CD4-positive, alpha-beta T cell treated with Interleukin-15 for 4 hours (primary cell): Measurements from ENCODE around the gene CYB5R3.
"Not testable (repeated sequence)": the region's sequence is repeated elsewhere in the genome, so short reads cannot be mapped to it uniquely, and the experiment has no call there.

Experiments used
- DNase-seq: peaks from one replicate; pipeline ENCODE4 v3.0.0-alpha.2; 2020; ENCODE audit warnings: low spot score

Gene CYB5R3

DNA sequence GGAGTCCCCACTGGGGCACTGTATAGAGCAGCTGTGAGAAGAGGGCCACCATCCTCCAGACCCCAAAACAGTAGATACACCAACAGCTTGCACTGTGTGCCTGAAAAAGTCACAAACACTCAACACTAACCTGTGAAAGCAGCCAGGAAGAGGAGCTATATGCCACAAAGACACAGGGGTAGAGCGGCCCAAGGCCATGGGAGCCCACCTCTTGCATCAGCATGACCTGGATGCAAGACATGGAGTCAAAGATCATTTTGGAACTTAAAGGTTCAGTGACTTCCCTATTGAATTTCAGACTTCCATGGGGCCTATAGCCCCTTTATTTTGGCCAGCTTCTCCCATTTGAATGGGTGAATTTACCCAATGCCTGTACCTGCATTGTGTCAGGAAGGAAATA lies 29.7 kb upstream of the CYB5R3 start:
- DNase-seq, result no peak

DNA sequence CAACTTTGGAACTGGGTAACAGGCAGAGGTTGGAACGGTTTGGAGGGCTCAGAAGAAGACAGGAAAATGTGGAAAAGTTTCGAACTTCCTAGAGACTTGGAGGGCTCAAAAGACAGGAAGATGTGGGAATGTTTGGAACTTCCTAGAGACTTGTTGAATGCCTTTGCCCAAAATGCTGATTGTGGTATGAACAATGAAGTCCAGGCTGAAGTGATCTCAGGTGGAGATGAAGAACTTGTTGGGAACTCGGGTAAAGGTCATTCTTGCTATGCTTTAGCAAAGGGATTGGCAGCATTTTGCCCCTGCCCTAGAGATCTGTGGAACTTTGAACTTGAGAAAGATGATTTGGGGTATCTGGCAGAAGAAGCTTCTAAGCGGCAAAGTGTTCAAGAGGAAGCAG lies 28.7 kb upstream of the CYB5R3 start:
- DNase-seq, result not testable (repeated sequence)

DNA sequence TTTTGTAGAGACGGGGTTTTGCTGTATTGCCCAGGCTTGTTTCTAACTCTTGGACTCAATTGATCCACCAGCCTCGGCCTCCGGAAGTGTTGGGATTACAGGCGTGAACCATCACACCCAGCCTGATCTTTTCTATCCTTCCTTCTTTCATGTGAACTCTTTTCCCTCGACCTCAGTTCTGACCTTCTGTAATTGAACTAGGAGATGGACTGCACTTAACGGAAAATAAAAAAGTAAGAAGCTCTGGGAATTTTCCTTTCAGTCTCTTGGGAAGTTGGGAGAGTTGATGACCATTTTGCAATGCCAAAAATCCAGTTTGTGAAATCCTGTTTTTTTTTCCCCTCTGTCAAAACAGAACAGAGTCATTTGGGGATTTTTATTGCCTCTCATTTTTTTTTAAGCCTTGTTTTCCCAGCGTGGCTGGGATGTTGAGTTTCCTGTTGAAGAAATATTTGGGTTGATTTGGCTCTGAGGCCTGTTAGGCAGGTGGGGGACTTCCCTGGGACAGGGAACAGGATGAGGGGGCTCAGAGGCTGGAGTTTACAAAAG lies 26.9 kb upstream of the CYB5R3 start:
- DNase-seq, result no peak

DNA sequence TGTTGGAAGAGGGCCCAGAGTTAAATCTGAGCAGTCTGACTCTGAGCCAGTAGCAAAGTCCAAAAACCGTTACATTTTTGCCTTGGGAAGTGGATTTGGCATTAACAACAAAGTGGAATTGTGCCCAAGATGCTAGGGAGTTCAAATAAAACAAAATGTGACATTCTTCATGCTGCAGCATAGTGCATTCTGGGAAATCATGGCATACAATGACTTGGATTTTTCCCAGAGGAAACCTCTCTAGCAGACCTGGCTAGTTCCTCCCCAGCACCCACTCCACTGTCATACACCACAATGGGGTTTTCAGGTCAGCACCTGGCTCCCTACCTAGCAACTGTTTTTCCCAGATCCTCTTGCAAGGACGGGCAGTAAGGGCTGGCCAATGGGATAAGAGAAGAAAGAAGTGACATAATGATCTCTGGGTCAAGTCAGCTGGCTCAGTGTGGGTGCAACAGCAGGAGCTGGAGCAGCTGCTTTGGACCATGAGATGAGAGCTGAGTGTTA lies 24.8 kb upstream of the CYB5R3 start:
- no peak for DNase-seq

DNA sequence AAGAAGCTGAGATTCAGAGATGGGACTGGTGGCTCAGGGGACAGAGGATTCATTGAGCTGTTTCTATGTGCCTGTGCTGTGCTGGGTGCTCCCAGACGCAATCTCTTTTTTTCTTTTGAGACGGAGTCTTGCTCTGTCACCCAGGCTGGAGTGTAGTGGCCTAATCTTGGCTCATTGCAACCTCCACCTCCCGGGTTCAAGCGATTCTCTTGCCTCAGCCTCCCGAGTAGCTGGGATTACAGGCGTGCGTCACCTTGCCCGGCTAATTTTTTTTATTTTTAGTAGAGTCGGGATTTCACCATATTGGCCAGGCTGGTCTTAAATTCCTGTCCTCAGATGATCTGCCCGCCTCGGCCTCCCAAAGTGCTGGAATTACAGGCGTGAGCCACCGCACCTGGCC lies 23.9 kb upstream of the CYB5R3 start:
- not testable (repeated sequence) for DNase-seq

DNA sequence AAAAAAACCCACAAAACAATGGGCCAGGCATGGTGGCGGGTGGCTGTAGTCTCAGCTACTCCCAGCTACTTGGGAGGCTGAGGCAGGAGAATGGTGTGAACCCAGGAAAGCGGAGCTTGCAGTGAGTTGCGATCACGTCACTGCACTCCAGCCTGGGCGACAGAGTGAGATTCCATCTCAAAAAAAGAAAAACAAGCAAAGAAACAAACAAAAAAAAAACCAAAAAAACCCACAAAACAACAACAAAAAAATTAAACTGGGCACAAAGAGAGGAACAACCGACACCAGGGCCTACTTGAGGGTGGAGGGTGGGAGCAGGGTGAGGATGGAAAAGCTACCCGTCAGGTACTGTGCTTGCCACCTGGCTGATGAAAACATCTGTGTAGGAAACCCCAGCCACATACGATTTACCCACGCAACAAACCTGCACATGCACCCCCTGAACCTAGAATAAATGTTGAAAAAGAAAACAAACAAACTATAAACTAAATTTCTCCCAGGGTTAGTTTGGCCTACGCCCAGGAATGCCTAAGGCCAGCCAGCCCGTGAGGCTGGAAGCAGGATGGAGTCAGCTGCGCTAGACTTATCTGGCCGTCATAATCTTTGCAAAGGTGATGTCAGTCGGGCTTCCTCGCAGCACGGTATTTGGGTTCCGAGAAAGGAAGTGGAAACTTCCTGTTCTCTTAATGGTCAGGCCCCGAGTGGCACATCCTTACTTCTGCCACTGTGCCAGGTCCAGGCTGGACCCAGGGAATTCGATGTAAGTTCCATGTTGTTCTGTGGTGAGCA lies 21.9 kb upstream of the CYB5R3 start:
- DNase-seq, result no peak

DNA sequence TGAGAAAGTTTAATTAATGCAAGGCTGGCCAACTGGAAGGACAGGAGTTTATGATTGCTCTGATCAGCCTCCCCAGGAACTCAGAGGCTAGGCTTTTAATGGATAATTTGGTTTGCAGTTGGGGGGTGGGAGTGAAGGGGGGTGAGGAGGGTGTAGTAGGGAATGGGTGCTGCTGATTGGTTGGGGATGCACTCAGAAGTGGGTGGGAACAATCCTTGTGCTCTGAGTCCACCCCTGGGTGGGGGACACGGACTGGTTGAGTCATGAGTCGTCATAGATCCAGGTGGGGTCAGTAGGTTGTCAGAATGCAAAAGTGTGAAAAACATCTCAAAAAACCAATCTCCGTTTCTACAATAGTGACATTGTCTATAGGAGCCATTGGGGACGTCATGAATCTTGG lies 20.9 kb upstream of the CYB5R3 start:
- DNase-seq, result no peak

DNA sequence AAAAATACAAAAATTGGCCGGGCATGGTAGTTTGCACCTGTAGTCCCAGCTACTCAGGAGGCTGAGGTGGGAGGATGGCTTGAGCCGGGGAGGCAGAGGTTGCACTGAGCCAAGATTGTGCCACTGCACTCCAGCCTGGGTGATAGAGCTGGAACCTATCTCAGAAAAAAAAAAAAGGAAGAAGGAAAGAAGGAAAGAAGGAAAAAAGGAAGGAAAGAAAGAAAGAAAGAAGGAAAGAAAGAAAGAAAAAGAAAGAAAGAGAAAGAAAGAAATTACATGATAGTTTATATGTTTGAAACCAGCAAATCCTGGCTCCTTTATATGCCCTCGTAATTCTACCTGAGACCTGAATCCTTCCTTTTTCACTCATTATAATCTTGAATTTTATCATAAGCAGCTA lies 17.2 kb upstream of the CYB5R3 start:
- DNase-seq, result not testable (repeated sequence)

DNA sequence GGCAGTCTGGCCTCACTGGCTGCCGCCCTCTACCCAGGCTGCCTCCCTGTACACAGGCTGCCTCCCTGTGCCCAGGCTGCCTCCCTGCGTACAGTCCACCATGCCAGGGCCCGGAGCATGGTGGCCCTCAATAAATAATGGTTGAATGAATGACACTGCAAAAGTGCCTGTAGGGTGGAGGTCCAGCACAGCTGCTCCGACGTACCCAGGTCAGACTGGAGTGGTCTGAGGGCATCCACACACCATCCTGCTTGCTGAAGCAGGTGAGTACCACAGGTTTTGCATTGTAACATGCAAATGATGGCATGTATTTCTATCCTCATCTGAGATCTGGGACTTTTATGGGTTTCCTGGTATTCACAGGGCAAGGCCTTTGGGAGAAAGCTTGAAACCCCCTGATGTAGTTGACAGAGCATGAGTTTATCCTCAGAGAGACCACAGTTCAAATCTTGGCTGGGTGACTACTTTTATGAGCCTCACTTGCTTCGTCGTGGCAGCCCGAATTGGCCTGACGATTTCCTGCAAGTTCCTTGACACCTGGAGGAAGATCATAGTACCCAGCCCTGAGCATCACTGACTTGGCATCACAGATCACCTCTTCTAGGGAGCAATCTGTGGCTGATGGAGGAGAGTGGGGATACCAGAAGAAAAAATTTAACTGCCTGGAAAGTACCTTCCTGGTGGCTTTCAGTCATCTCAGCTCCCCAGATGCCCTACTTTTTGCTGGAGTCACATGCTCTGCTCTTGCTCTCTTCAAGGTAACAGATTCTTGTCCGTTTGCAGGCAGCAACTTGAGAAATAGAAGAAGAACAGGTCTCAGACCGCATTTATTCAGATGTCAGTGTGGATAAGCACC lies 16.0 kb upstream of the CYB5R3 start:
- DNase-seq, result no peak

DNA sequence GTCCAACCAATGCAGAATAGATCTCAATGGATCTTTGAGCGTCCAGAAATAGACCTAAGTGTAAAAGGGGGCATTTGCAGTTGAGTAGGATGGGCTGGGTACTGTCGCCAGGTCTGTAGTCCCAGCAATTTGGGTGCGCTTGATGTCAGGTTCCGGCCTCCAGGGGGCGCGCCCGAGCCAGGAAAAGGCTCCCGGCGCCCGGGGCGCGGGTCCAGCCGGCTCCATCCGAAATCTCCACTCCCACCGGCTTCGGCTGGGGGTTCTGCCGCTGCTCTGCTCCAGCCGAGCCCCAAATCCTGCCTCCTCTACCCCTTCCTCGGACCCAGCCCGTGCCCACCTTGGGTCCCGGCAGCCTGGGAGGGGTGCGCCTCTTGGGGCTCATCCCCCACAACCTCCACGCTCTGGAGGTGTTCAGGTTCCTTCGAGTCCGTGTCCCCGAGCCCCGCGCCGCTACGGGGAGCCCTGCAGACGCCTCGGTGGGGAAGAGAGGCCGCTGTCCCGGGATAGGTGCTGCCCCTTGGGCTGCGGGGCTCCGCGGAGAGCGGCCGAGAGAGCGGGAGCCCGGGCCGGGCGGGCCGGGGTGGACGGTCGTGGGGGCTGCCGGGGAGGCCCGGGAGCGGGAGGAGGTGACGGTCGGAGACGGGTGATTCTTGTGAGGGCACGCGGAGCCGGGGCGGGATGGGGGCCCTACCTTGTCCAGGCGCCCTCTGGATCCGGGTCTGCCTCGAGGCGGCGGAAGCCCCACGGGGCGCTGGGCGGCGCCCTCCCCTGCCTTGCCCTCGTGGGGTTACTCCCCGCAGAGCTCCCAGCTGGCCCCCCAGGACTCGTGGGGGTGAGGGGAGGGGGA lies 13.0 kb upstream of the CYB5R3 start:
- DNase-seq, result peak; percentile 78

DNA sequence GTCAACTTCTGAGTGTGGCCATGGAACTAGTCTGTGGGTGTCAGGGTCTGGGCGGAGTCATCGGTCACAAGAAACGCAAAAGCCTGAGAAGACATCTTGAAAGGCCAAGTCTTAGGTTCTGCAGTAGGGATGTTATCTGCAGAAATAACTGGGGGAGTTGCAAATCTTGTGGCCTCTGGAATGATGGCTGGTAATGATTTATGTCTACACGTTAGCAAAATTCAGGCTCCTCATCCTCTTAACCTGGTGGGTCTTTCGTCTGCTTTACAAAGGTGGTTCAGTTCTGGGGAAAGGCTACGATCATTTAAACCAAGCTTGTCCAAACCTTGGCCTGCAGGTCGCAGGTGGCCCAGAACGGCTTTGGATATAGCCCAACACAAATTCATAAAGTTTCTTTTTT lies 7.4 kb upstream of the CYB5R3 start:
- DNase-seq, result no peak

DNA sequence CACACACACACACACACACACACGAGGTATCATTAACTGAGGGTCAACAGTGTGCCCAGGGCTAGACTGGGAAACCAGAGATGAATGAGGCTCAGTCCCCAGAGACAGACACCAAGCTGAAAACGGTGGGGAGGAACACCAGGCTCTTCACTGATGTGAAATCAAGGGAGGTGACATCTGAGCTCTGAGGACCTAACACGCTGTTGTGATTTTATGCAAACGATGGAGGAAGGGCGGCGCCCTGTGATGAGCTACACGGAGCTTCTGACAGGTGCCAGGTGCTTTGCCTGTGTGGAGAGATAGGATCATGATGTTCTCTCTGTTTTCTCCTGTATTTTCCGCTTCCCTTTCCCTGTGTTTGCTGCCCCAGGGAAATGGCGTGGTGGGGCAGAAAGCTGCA lies 6.5 kb upstream of the CYB5R3 start:
- DNase-seq, result no peak

DNA sequence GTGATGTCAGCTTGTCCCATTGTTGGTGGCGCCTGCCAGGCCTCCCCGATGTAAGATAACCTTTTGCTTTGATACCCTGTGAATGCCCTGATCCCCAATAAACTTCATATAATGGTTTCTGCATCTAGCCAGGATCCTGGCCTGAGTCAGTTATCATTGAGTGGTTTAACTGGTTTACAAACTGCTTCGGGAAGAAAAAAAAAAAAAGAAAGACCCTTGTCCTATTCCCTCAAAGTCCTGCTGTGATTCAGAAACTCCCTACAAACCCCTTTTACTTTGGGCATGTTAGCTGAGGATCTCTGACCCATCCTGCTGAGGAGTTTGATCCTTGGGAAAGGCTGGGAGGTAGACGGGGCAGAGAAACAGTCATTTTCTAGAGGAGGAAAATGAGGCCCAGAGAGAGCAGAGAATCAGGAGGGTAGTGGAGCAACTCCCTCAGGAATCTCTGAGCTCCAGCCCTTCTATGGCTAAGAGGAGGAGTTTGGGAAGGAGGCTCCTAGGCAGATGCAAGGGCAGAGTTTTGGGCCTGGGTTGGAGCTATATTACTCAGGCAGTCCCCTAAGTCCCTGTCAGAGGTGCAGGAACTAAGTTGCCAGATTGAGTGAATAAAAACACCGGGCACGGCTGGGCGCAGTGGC lies 5.4 kb upstream of the CYB5R3 start:
- no peak for DNase-seq

DNA sequence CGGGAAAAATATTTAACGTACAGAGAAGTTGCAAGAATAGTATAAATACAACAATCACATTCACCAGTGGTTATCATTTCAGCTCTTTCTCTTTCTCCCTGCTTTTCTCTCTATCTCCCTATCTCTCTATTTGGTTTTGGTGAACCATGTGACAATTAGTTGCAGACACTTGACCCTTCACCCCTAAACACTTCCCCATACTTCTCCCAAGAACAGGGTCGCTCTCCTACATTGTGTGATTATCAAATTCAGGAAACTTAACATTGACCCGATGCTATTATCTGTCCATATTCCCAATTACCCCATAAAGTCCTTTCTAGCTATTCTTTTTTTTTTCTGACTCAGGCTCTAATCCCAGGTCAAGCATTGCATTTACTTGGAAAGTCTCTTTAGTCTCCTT lies 4.8 kb upstream of the CYB5R3 start:
- no peak for DNase-seq

DNA sequence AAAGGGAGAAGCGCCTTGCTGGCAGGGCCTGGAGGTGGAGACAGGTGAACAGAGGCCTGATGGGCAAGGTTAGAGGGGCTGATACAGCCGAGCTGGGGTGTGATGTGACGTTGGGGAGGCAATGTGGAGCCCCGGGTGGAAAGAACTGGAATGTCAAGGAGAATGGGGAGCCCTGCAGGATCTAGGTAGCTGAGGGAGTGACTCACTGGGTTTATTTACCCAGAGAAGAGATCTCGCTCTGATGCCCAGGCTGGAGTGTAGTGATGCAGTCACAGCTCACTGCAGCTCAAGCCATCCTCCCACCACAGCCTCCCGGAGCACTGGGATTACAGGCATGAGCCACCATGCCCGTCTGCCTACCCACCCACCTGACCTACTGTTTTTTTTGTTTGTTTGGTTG lies 1.9 kb upstream of the CYB5R3 start:
- DNase-seq, result no peak

DNA sequence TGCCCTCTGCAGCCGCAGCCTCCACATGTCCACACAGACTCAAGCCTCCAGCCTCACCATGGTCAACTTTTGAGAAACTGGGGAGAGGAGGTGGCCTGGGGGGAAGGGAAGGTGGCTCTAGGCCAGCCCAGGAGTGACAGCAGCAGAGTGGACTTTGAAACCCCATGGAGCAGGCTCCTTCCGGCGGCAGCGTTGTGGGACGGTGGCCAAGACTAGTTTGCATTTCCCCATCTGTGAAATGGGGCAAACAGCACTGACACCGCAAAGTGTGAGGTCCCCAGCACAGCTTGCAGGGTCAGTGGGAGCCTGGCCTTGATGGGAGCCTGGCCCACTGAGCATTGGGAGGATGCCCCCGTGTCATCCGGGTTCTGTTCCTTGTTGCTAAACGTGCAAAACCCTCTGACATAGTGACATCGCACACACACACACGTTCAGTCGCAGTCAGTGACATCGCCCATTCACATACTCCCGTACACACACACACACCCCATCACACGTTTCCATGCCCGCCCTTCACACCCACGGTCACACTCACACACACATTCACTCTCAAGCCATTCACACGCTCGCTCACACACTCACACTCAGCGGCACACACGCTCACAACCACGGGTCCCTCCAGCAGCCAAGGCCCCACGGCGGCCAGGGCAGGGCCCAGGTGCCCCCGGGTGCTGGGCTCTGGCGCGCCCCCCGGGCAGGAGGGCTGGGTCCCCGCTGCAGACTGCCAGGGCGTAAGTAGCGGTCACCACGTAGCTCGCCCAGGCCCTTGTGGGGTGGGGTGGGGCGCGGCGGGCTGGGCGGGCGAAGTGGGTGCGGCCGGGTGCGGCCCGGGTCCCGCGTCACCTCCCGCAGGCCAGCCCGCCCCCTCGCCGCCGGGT lies 585 bp downstream of the CYB5R3 start:
- peak; percentile 28 for DNase-seq

DNA sequence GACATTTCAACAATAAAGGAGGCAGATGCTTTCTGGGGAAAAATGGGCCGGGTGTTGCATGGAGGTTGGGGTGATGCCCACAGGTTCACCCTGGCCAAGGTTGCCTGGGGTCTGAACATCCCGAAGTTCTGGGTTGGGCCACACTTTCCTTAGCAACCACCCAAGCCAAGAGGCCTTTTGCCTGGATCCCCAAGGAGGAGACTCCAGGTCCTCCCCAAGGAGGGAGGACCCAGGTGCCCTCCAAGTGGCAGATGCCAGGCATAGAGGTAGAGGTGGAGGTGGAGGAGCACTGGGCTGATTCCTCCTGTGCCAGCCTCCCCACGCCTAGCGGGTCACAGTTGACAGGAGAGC lies 1.2 kb downstream of the CYB5R3 start:
- DNase-seq, result no peak

DNA sequence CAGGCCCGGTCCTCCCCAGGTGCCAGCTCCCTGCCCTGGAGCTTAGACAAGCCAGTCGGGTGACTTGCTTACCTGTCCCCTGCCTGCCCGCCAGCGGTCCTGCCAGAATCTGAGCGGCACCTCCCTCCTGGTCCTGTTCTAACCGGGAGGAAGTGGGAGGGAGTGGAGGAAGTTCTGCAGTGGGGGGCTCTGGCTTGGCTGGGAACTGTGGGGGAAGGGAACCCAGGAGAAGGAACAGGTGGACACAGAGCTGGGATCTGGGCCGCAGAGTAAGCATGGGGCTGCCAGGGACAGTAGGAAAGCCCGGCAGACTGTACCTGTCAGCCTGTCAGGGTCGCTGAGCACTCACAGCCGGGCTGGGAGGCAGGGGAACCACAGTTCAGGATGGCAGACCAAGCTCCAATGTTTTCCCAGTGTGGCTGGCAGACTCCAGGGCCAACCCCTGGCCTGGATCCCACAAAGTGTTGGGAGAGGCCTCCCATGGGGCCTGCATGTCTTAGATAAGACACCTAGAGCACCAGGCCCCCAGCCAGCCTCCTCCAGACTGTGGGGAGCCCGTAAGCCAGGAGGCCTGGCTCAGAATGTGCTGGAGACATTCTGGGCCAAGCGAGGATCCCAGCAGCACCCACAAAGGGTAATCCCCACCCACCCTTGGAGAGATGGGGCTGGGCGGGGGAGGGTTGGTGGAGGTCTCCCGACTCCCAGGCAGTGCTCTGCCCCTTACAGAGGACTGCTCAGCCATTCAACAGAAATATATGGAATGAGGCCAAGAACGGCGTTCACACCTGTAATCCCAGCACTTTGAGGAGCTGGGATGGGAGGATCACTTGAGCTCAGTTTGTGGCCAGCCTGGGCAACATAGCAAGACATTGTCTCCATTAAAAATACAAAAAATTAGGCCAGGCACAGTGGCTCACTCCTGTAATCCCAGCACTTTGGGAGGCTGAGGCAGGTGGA lies 2.3 kb downstream of the CYB5R3 start:
- DNase-seq, result no peak

DNA sequence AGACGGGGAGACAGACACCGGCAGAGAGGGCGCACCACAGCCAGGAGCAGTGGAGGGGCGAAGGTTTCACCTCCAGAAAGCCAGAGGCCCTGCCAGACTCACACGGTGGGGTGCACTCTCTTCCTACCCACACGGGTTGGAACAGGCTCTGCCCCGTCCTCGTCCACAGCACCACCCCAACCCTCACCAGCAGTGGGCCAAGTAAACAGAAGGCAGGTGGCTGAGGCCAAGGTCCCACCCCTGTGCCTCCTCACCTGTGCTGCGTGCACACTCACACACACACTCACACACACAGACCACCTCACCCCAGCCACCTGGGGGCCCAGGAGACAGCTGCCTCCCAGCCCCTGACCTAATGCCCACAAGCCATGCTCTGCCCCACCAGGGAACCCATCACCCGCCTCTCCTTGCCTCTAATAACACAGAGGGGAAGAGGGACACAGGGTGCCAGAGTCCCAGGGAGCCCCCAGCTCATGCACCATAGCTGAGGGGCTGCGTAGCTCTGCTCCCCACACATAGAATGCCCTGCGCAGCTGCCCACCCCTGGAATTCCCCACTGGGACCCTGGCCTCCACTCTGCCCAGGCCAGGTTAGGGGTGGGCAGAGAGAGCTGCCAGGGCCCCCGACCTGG lies 3.1 kb downstream of the CYB5R3 start:
- DNase-seq, result no peak
